ENCODE results near the gene SLC35B2.

GRCh38 chr6:44224029-44224964, 33.0 kb downstream of the SLC35B2 start:
- TF ChIP-seq, protein P1, sequence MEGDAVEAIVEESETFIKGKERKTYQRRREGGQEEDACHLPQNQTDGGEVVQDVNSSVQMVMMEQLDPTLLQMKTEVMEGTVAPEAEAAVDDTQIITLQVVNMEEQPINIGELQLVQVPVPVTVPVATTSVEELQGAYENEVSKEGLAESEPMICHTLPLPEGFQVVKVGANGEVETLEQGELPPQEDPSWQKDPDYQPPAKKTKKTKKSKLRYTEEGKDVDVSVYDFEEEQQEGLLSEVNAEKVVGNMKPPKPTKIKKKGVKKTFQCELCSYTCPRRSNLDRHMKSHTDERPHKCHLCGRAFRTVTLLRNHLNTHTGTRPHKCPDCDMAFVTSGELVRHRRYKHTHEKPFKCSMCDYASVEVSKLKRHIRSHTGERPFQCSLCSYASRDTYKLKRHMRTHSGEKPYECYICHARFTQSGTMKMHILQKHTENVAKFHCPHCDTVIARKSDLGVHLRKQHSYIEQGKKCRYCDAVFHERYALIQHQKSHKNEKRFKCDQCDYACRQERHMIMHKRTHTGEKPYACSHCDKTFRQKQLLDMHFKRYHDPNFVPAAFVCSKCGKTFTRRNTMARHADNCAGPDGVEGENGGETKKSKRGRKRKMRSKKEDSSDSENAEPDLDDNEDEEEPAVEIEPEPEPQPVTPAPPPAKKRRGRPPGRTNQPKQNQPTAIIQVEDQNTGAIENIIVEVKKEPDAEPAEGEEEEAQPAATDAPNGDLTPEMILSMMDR (IDR thresholded peaks at IDR 0.05), result no peak
- TF ChIP-seq POLR2A (IDR thresholded peaks at IDR 0.05), result no peak
